Vagina (tissue), 2 donors: ENCODE measurements around the gene WNT9A.

Experiments used
- POLR2AphosphoS5 ChIP-seq, 2 donors: sonication (generic); formaldehyde crosslinking; IDR thresholded peaks; one replicate each; pipeline ENCODE4 v1.9.0; 2017; ENCODE audit warnings: antibody characterized with exemption in 2 of 2, mild to moderate bottlenecking in 2 of 2, low read depth in 1 of 2; ENCODE audit not compliant: insufficient read depth in 1 of 2
- TF ChIP-seq, protein P1 (sequence below), 3 experiments: fragments of 450-650 bp in 2 of 3; fragments of 200-600 bp in 1 of 3; sonication (generic) in 1 of 3; IDR thresholded peaks; one replicate each; pipeline ENCODE4 v1.5.1; 2017 to 2019; ENCODE audit warnings: antibody characterized with exemption in 3 of 3, mild to moderate bottlenecking in 2 of 3, moderate library complexity in 2 of 3

DNA sequence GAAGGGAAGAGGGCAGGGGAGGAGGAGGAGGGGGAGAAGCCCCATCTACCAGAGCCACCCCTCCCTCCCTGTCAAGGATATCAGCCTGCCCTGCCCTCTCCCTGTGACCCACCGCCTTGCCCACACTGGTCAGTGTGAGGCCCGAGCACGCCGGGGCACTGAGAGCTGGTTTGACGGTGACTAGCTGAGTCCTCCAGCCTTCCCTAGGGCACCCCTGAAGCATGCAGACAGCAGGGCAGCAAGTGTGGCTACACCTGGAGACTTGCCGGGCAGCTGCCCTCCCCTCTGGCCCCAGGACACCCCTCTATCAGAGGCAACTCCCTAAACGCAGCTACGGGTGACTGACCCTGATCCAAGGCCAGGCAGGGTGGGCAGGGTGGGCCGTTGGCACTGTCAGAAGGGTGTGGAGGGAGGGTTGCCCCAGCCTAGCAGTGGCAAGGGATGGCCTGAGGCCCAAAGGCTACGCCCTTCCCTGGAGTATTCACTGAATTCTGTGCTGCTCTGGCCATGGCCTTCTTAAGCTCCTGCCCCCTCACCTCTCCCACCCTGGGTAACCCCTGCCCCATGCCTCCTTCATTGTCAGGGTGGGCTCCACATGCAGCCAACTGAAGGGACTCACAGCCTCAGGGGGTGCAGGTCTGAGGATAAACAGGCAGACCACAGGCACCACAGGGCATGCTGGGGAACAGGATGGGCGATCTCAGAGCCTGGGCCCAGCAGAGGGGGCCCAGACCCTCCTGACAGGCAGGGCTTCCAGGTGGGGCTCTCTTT is 19.6 kb downstream of the WNT9A start:
- no peak for TF ChIP-seq POLR2AphosphoS5 (IDR thresholded peaks at IDR 0.05; ENCODE audit: insufficient read depth in 1 of 2, low read depth in 1 of 2)
- TF ChIP-seq, protein P1, sequence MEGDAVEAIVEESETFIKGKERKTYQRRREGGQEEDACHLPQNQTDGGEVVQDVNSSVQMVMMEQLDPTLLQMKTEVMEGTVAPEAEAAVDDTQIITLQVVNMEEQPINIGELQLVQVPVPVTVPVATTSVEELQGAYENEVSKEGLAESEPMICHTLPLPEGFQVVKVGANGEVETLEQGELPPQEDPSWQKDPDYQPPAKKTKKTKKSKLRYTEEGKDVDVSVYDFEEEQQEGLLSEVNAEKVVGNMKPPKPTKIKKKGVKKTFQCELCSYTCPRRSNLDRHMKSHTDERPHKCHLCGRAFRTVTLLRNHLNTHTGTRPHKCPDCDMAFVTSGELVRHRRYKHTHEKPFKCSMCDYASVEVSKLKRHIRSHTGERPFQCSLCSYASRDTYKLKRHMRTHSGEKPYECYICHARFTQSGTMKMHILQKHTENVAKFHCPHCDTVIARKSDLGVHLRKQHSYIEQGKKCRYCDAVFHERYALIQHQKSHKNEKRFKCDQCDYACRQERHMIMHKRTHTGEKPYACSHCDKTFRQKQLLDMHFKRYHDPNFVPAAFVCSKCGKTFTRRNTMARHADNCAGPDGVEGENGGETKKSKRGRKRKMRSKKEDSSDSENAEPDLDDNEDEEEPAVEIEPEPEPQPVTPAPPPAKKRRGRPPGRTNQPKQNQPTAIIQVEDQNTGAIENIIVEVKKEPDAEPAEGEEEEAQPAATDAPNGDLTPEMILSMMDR (IDR thresholded peaks at IDR 0.05) = no peak
